Subcutaneous abdominal adipose tissue (tissue), 5 donors: ENCODE data around the gene CMSS1.
A peak's percentile ranks its signal among the peaks of the same experiment; 100 is the strongest.

ENCODE experiments used
- H3K27ac ChIP-seq: one replicate; pipeline ENCODE4 v1.7.0; 2013; ENCODE audit warnings: low read depth, mild to moderate bottlenecking, inconsistent platforms, low read length, moderate library complexity
- H3K27me3 ChIP-seq, 5 donors: one replicate each; pipeline ENCODE4 v1.7.0; 2013; ENCODE audit warnings: low read length in 5 of 5, inconsistent platforms in 1 of 5; ENCODE audit not compliant: control insufficient read depth in 5 of 5, insufficient read depth in 4 of 5
- H3K36me3 ChIP-seq, 5 donors: one replicate each; pipeline ENCODE4 v1.7.0; 2013; ENCODE audit warnings: low read length in 5 of 5; ENCODE audit not compliant: control insufficient read depth in 5 of 5, insufficient read depth in 5 of 5
- H3K4me1 ChIP-seq, 5 donors: one replicate each; pipeline ENCODE4 v1.7.0; 2013; ENCODE audit warnings: low read length in 5 of 5, mild to moderate bottlenecking in 3 of 5, moderate library complexity in 1 of 5; ENCODE audit not compliant: control insufficient read depth in 5 of 5, insufficient read depth in 5 of 5
- H3K4me3 ChIP-seq, 5 donors: one replicate each; pipeline ENCODE4 v1.7.0; 2013; ENCODE audit warnings: low read length in 5 of 5, low read depth in 1 of 5
- H3K9ac ChIP-seq, 5 donors: one replicate each; pipeline ENCODE4 v1.7.0; 2013; ENCODE audit warnings: low read length in 5 of 5, mild to moderate bottlenecking in 4 of 5, moderate library complexity in 3 of 5
- H3K9me3 ChIP-seq, 5 donors: one replicate each; pipeline ENCODE4 v1.7.0; 2013; ENCODE audit warnings: low read length in 5 of 5; ENCODE audit not compliant: control insufficient read depth in 5 of 5
- donor health status: healthy.
- donor health status: healthy.
- donor health status: healthy.
- donor health status: healthy.
- donor health status: healthy.

CMSS1 gene

DNA sequence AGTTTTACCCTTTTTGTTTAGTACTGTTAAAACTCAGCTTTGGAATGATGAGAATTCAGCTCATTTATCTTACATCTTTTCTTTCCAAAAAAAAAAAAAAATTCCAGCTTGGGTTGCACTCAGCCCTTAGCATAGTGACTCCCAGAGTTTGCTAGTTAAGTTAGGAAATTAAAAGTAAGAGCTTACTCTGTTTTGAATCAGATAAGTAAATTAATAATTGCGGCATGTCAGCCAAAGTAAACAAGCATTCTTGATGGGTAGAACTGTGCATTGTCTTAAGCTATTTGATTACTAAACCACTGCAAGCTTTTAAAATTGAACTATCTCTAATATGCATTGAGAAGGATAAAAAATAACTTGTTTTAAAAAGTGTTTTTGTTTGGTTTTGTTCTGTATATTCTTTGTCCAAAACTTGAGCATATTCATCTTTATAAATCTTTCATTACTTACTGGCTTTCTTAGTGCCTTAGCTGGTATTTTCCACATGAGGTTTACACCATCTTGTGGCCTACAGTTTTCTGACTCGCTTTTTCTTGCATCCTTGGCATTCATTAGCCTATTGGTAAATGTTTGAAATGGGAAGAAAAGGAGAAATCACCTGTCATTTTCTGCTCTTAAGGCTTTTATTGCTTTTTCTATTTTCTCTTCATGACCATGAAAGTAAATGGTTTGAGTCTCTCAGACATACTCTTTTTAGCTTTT, 189.1 kb downstream of the CMSS1 start:
- H3K4me1 ChIP-seq = peaks cover 0 to 43% (median 17%) of the 10 kb centered on the region in 5 donors
- peak overlapping the region; percentile 52 for H3K27ac ChIP-seq
- no peak overlapping the region for H3K9ac ChIP-seq
- no peak overlapping the region for H3K4me3 ChIP-seq
- H3K9me3 ChIP-seq = no peaks in the 10 kb centered on the region
- no peaks in the 10 kb centered on the region for H3K36me3 ChIP-seq
- H3K27me3 ChIP-seq = no peaks in the 10 kb centered on the region

DNA sequence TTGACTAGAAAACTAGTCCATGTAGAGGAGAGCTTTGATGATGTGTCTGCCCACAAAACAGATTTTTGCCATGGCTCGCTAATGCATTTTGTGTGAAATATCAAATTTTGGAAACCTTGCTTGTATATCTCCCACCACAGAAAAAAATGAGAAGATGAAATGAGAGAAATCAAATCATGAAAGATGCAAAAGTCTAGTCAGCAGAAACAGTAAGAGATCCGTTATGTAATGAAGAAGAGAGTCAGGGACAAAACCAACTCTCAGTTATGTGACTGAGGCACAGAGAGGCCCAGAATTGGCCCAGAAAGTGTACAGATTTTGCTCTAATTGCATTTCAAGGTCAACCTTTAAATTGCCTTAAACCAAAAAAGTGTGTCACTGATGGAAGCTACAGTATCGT, 189.7 kb downstream of the CMSS1 start:
- no peaks in the 10 kb centered on the region for H3K27me3 ChIP-seq
- H3K4me1 ChIP-seq = peaks cover 0 to 43% (median 17%) of the 10 kb centered on the region in 5 donors
- no peak overlapping the region for H3K4me3 ChIP-seq
- H3K36me3 ChIP-seq = no peaks in the 10 kb centered on the region
- H3K9me3 ChIP-seq = no peaks in the 10 kb centered on the region
- H3K9ac ChIP-seq = no peak overlapping the region
- H3K27ac ChIP-seq = no peak overlapping the region

DNA sequence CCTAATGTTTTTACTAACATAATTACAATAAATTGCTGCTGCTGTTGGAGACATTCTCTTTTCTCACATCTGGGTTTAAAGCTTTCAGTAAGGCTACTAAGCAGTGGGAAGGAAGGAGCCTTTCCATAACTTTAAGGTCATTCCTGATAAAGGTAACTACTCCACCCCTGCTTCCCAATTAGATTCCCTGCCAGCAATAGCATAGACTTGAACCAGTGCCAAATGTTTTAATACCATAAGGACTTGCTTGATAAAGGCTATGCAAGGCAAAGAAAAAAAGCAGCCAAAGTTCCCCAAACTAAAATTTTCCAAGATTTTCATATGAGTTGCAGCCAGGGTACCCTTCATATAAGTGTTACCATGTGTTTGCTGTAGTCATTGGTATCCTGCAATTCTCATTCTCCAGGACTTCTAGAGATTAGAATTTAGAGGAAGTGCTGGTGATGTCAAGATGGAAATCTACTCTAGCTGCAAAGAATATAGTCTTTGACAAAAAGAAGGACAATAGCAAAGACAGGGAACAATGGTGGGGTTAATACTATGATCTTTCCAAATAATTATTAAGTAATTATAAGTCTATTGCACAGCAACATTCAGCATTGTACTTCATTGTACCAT, 190.5 kb downstream of the CMSS1 start:
- no peaks in the 10 kb centered on the region for H3K27me3 ChIP-seq

DNA sequence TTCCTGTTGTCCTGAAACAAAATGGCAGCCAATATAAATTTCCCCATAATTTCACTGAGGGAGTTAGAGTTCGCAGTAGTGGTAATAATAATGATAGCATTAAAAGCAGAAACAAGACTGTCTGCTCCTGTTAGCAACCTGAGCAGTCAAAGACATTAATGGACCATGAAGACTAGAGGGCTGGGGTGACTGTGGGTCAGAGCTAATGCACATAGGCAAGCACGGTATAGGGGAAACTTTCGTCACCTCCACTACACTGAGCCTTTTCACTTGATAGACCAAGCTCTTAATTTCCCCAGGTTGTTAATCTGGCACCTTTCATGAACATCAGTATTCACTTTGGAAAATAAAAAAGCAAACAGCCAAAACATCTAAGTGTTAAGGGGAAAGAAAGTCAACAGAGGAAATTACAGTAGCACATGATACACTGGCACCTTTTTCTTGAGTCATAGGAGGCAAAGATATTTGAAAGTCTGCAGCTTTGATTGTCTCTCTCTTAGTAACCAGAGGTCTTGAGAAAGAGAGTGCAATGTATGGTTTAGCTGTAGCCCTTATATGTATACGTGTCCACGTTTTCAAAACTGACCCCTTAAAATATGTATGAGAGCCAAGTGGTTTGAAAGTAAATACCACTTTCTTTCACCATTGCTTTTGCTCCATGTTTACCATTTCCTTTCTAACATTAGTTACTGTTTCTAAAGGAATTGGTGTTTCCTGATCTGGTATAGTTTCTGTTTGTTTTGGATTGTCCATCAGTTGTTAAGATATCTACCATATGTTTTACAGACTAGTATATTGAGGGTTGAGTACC, 191.8 kb downstream of the CMSS1 start:
- Histone ChIP-seq H3K4me3 (no peak overlapping the region), H3K27ac (no peak overlapping the region), H3K4me1 (peaks cover 0 to 43% (median 13%) of the 10 kb centered on the region in 5 donors), H3K27me3 (no peaks in the 10 kb centered on the region), H3K9ac (no peak overlapping the region), H3K36me3 (no peaks in the 10 kb centered on the region), H3K9me3 (no peaks in the 10 kb centered on the region)

More for the DNA sequence above, 190.5 kb downstream of the CMSS1 start:
- H3K27ac ChIP-seq = no peak overlapping the region
- H3K4me1 ChIP-seq = peaks cover 0 to 43% (median 13%) of the 10 kb centered on the region in 5 donors
- H3K9me3 ChIP-seq = no peaks in the 10 kb centered on the region
- H3K36me3 ChIP-seq = no peaks in the 10 kb centered on the region
- H3K9ac ChIP-seq = no peak overlapping the region
- no peak overlapping the region for H3K4me3 ChIP-seq

DNA sequence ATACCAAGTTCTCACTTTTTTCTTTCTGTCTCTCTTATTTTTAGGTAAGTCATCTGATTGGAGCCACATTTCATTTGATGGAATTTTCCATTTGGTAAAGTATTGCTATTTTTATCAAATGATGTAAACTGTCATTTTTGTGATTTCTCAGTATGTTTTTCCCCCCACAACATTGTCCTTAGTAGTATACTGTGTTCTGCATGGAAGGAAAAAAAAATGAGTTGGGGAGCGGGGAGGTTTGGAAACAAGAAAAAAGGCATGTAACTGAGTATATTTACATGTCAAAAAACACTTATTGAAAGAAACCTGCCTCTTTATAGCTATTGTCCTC, 192.4 kb downstream of the CMSS1 start:
- Histone ChIP-seq H3K27ac (no peak overlapping the region), H3K36me3 (no peaks in the 10 kb centered on the region), H3K27me3 (no peaks in the 10 kb centered on the region), H3K9ac (no peak overlapping the region), H3K9me3 (no peaks in the 10 kb centered on the region), H3K4me1 (peaks cover 0 to 40% (median 13%) of the 10 kb centered on the region in 5 donors), H3K4me3 (no peak overlapping the region)

DNA sequence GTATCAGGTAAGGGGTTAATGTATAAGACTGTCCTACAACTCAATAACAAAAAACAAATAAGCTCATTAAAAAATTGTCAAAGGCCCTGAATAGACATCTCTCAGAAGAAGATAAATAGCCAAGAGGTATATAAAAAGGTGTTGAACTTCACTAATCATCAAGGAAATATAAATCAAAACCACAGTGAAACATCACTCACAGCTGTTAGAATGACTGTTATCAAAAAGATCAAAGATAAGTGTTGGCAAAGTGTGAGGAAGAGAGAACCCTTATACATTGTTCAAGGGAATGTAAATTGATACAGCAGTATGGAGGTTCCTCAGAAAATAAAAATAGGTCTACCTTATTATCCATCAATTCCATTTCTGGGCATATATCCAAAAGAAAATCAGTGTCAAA, 201.1 kb downstream of the CMSS1 start:
- Histone ChIP-seq H3K36me3 (no peaks in the 10 kb centered on the region), H3K27me3 (no peaks in the 10 kb centered on the region), H3K9ac (no peak overlapping the region), H3K4me3 (no peak overlapping the region), H3K9me3 (no peaks in the 10 kb centered on the region), H3K4me1 (peaks cover 0 to 31% (median 11%) of the 10 kb centered on the region in 5 donors), H3K27ac (no peak overlapping the region)

DNA sequence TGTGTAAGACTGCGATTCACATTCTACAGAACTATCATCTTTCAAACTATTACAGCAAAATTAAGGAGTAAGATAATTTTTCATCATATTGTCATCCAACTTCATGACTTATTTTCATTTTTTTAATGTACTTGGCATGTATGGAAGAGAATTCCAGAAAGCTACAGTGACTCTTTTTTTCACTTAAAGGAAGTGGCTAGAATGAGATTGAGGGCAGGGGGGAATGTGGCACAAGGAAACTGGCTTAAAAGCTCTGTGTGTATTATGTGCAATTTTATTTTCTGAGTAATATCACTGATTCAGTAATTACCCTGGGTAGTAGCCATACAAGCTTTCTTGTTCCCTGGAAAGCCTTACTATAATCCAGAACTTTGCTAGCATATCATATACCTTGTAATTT, 202.1 kb downstream of the CMSS1 start:
- Histone ChIP-seq H3K4me1 (peaks cover 0 to 37% (median 11%) of the 10 kb centered on the region in 5 donors), H3K27ac (no peak overlapping the region), H3K9ac (no peak overlapping the region), H3K9me3 (no peaks in the 10 kb centered on the region), H3K4me3 (no peak overlapping the region), H3K36me3 (no peaks in the 10 kb centered on the region), H3K27me3 (no peaks in the 10 kb centered on the region)

DNA sequence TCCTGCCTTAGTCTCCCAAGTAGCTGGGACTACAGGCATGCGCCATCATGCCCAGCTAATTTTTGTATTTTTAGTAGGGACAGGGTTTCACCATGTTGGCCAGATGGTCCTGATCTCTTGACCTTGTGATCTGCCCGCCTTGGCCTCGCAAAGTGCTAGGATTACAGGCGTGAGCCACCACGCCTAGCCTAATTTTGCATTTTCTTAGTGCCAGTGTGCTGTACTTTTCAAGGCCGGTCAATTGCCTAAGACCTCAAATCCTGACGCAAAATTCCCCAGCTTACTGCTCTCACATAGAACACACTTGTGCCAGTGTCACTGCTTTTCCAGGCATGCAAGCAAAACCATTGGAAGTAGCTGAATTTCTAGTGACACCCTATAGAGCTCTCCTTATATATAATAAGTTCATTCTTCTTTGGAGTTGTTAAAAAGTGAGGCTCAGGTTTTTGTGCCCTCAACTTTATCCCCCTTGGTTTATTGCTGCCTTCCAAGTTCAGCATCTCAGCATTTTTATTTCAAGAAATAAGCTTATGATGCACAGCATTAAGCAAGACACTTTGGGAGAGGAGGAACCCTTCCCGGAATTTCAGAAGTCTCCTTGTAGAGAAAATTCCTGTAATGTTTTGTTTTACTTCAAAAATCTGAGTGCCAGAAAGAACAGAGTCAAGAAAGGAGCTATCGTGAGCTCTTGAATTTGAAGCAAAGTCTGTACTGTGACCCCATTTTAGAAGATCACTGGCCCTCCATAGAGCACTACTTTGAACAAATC, 203.4 kb downstream of the CMSS1 start:
- H3K9ac ChIP-seq = peak overlapping the region in 2 of 5 donors; percentile 72 to 85
- peak overlapping the region; percentile 71 for H3K27ac ChIP-seq
- no peaks in the 10 kb centered on the region for H3K36me3 ChIP-seq
- peaks cover 0 to 37% (median 11%) of the 10 kb centered on the region in 5 donors for H3K4me1 ChIP-seq
- H3K27me3 ChIP-seq = no peaks in the 10 kb centered on the region
- no peaks in the 10 kb centered on the region for H3K9me3 ChIP-seq
- no peak overlapping the region for H3K4me3 ChIP-seq

DNA sequence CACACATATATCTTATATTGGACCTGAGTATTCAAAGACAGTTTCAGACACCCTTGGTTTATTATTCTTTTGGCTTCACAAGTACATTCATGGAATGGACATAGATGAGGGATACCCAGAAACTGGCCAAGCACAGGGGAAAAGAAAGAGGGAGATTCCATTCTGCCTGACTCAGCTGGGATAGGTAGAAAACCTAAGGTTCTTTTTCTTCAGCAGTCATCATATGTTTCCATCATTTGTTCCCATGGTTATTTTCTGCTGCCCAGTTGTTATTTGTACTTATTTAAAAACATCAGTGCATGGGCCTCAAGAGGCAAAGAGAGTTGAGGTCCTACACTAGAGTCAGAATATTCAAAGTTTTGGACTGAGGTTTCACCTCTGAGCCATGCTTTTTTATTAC, 204.8 kb downstream of the CMSS1 start:
- Histone ChIP-seq H3K27ac (peak overlapping the region; percentile 71), H3K4me1 (peaks cover 0 to 37% (median 11%) of the 10 kb centered on the region in 5 donors), H3K4me3 (no peak overlapping the region), H3K36me3 (peaks cover 0 to 2% (median 0%) of the 10 kb centered on the region in 5 donors), H3K9me3 (no peaks in the 10 kb centered on the region), H3K9ac (peak overlapping the region in 2 of 5 donors; percentile 9 to 22), H3K27me3 (no peaks in the 10 kb centered on the region)
